NB4 (cell line): ENCODE measurements around the gene CDCA7.

Experiments
- MYC ChIP-seq: IDR thresholded peaks from 2 replicates; pipeline ENCODE4 v1.6.1; 2011; ENCODE audit warnings: low read depth, low read length
- POLR2A ChIP-seq: IDR thresholded peaks from 2 replicates; pipeline ENCODE4 v1.6.1; 2011; ENCODE audit warnings: mild to moderate bottlenecking; ENCODE audit not compliant: insufficient read length; ENCODE audit errors: extremely low read depth
- TF ChIP-seq, protein P1 (sequence below): IDR thresholded peaks from one replicate; pipeline ENCODE4 v1.5.1; 2012; ENCODE audit warnings: low read depth, low read length
- TF ChIP-seq, protein P2 (sequence below): IDR thresholded peaks from 2 replicates; pipeline ENCODE4 v1.6.1; 2011; ENCODE audit warnings: low read depth, low read length

DNA sequence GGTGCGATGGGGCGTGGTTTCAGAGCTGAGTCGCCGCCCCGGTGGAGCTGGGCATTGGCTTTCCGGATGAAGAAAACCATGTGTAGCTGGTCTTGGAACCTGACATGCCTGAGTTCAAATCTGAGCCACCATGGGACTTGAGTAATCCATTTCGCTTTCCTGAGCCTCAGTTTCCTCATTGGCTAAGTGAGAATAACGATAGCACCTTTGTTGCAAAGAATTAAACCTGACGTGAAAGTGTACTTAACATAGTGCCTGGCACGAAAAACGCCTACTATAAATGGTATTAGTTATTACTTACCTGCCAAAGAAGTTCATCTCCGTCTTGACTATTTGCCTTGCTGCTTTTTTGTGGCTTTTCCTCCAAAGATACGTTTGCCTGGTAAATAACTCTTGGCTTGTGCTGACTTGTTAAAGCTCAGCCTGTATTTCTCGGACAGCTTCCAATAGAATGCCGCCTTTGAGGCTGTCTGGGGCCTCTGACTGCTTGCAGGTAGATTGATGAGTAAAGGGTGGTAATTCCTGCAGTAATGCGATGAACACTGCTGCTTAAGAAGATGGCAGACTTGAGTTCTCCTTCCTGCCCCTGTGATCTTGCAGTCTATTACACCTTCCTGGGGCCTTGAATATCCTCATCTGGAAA lies 1.3 kb downstream of the CDCA7 start:
- TF ChIP-seq, protein P1, sequence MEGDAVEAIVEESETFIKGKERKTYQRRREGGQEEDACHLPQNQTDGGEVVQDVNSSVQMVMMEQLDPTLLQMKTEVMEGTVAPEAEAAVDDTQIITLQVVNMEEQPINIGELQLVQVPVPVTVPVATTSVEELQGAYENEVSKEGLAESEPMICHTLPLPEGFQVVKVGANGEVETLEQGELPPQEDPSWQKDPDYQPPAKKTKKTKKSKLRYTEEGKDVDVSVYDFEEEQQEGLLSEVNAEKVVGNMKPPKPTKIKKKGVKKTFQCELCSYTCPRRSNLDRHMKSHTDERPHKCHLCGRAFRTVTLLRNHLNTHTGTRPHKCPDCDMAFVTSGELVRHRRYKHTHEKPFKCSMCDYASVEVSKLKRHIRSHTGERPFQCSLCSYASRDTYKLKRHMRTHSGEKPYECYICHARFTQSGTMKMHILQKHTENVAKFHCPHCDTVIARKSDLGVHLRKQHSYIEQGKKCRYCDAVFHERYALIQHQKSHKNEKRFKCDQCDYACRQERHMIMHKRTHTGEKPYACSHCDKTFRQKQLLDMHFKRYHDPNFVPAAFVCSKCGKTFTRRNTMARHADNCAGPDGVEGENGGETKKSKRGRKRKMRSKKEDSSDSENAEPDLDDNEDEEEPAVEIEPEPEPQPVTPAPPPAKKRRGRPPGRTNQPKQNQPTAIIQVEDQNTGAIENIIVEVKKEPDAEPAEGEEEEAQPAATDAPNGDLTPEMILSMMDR, result no peak
- TF ChIP-seq POLR2A, result no peak
- TF ChIP-seq, protein P2, sequence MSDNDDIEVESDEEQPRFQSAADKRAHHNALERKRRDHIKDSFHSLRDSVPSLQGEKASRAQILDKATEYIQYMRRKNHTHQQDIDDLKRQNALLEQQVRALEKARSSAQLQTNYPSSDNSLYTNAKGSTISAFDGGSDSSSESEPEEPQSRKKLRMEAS, result peak; percentile 69
- peak; percentile 46; the same call in 1 of the 2 replicates for TF ChIP-seq MYC
